BE2C (cell line): Measurements from ENCODE around the gene IL22. TPM values are rescaled to one million over a fixed set of nuclear protein-coding genes. Genes with fewer than 3 reads are reported as not detected.

Experiments used
- DNase-seq: peaks from one replicate; pipeline ENCODE4 v3.0.0-alpha.2; 2020
- H3K27me3 ChIP-seq: fragments of 250-450 bp; sonication (Bioruptor Pico); 2 replicates; pipeline ENCODE4 v1.5.1; 2020; ENCODE audit warnings: mild to moderate bottlenecking
- H3K36me3 ChIP-seq: fragments of 250-450 bp; sonication (Bioruptor Pico); 2 replicates; pipeline ENCODE4 v1.5.1; 2020; ENCODE audit warnings: mild to moderate bottlenecking
- H3K4me1 ChIP-seq: fragments of 250-450 bp; sonication (Bioruptor Pico); 2 replicates; pipeline ENCODE4 v1.5.1; 2020
- H3K4me3 ChIP-seq: 2 replicates; pipeline ENCODE4 v1.5.1; 2011; ENCODE audit warnings: low read depth, low read length
- H3K9me3 ChIP-seq: fragments of 250-450 bp; sonication (Bioruptor Pico); 2 replicates; pipeline ENCODE4 v1.5.1; 2020
- polyA plus RNA-seq: library from polyadenylated mRNA; unstranded; fragments of >200 nt; gene quantifications from one replicate; pipeline ENCODE4 v1.2.1, GENCODE V29; 2012; ENCODE audit warnings: low read depth, missing spikeins; ENCODE audit not compliant: insufficient read length, insufficient read depth
- TF ChIP-seq, protein P1 (sequence below): IDR thresholded peaks from 2 replicates; pipeline ENCODE4 v1.5.1; 2012; ENCODE audit warnings: mild to moderate bottlenecking, low read depth, low read length

IL22 gene, protein sequence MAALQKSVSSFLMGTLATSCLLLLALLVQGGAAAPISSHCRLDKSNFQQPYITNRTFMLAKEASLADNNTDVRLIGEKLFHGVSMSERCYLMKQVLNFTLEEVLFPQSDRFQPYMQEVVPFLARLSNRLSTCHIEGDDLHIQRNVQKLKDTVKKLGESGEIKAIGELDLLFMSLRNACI
- not detected for polyA plus RNA-seq

DNA sequence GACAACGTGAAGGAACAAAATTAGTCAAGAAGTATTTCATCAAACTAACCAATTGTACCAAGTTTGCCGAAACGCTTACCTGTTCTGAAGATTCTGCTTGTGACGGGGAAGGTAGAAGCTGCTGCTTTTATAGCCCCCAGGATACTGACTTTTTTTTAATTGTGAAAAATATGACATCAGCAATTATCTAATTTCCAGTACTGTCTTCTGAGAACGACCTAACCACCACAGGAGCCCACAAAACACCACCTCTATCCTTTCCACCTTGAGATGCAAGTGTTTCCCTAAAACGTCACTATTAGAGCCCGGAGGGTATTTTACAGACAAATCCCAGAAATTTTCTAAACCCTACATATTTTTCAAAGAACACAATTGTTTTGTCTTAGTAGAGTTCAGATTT is at the start of gene IL22:
Gene IL22 (minus strand): TSS at position 101 of the 400 bp plus-strand sequence. CDS start 156 bp downstream, outside the sequence.
- no peak for DNase-seq
- H3K9me3 ChIP-seq = no peaks in the 10 kb centered on the region

DNA sequence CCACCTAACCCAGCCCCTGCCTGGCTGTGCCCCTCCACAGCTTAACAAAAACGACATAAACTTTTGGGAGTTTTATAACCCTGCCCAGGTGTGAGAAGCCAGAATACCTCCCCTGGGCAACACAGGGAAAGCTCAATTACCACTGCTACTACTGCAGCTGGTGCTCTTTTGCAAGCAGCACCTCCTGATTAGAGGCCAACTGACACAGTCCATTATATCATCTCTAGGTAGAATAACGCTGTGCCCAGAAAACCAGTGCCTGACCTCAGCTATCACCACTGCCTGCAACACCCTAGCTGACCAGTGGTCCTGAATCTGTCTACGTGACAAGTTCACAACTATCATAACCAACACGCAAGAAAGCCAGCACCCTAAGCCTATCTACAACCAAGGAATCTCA is 44.5 kb upstream of the IL22 start:
- Histone ChIP-seq H3K9me3 (no peaks in the 10 kb centered on the region; the same call in 1 of the 2 replicates), H3K36me3 (no peaks in the 10 kb centered on the region), H3K4me1 (no peaks in the 10 kb centered on the region), H3K4me3 (no peak overlapping the region), H3K27me3 (no peaks in the 10 kb centered on the region)
- TF ChIP-seq, protein P1, sequence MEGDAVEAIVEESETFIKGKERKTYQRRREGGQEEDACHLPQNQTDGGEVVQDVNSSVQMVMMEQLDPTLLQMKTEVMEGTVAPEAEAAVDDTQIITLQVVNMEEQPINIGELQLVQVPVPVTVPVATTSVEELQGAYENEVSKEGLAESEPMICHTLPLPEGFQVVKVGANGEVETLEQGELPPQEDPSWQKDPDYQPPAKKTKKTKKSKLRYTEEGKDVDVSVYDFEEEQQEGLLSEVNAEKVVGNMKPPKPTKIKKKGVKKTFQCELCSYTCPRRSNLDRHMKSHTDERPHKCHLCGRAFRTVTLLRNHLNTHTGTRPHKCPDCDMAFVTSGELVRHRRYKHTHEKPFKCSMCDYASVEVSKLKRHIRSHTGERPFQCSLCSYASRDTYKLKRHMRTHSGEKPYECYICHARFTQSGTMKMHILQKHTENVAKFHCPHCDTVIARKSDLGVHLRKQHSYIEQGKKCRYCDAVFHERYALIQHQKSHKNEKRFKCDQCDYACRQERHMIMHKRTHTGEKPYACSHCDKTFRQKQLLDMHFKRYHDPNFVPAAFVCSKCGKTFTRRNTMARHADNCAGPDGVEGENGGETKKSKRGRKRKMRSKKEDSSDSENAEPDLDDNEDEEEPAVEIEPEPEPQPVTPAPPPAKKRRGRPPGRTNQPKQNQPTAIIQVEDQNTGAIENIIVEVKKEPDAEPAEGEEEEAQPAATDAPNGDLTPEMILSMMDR = no peak
- no peak for DNase-seq

More for the DNA sequence above, at the start of gene IL22:
- peaks cover 10% of the 10 kb centered on the region for H3K27me3 ChIP-seq
- H3K4me1 ChIP-seq = no peaks in the 10 kb centered on the region
- TF ChIP-seq, protein P1 = no peak
- no peaks in the 10 kb centered on the region for H3K36me3 ChIP-seq
- H3K4me3 ChIP-seq = no peak within 1 kb of the TSS

DNA sequence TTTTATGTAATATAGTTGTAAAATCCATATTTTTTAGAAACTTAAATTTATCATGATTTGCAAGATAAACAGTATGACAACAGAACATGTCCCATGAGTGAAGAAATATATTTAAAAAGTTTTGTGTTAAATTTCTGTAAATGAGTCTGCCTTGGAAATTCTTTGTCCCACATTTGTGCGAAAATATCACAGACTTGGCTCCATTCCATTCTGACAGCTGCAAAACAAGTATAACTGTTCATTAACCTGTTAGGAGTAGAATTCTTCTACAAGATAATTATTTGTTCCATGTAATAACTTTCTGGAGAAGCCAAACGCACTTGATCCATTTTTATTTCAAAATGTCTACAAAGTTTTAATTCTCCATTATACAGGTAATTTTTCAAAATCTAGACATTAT is 40.8 kb upstream of the IL22 start:
- TF ChIP-seq, protein P1 = no peak
- Histone ChIP-seq H3K27me3 (no peaks in the 10 kb centered on the region), H3K9me3 (no peaks in the 10 kb centered on the region; the same call in 1 of the 2 replicates), H3K4me1 (no peaks in the 10 kb centered on the region), H3K36me3 (no peaks in the 10 kb centered on the region), H3K4me3 (no peak overlapping the region)
- no peak for DNase-seq

DNA sequence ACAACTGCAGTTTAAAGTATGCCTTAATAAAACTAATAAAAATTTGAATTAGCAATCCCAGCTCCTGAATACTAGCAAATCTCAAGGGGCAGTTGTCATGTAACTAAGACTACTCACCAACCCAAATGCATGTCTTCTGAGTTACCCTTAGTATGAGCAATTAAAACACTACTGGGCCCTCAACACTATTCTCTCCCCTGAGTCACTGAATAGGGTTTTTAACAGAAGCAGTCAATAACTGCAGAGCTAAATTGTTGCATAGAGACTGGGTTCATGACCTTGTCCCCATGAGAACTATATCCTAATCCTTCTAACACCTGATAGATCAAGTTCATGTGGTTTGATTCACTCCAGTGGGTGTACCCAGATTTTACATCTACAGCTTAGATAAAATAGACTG is 39.9 kb upstream of the IL22 start:
- DNase-seq = no peak
- no peaks in the 10 kb centered on the region; the same call in 1 of the 2 replicates for H3K9me3 ChIP-seq
- no peaks in the 10 kb centered on the region for H3K27me3 ChIP-seq
- TF ChIP-seq, protein P1 = no peak
- no peak overlapping the region for H3K4me3 ChIP-seq
- H3K4me1 ChIP-seq = no peaks in the 10 kb centered on the region
- H3K36me3 ChIP-seq = no peaks in the 10 kb centered on the region

DNA sequence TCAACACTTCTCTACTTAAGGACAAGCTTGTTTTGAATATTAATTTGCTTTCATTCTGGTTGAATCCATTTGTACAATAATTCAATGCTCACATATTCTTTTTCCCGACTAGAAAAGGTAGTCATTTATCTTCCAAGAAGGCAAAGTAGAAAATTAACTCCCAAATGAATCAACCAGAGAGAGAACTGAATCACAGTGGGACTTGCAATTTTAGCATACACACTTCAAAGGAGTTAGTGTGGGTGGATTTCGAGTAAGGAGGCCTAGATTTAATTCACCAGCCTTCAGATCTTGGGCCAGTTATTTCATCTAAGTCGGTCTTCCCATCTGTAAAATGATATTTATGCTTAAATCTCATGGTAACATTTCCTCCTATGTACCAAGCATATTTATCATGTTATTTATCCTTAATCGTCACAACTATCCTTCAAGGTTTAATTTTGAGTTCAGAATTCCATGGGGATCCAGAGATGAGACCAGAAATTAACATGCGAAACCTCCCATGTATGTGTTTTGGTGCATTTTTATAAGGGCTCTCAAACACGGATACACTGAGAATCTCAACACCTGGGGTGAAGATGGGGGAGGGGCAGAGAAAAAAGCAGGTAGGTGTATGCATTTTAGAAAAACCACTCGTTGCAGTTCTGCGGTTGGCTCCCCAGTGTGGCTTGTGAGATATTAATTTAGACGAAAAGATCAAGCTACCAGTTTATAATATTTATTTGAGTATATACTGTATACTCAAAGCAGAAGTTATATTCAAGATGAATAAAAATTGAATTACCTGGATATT is 38.9 kb upstream of the IL22 start:
- no peaks in the 10 kb centered on the region for H3K4me1 ChIP-seq
- H3K36me3 ChIP-seq = no peaks in the 10 kb centered on the region
- no peaks in the 10 kb centered on the region for H3K27me3 ChIP-seq
- TF ChIP-seq, protein P1 = no peak
- no peak overlapping the region for H3K4me3 ChIP-seq
- DNase-seq = no peak
- no peaks in the 10 kb centered on the region; the same call in 1 of the 2 replicates for H3K9me3 ChIP-seq
